ENCODE measurements around the gene CDC42SE2. TPM values are rescaled to one million over a fixed set of nuclear protein-coding genes. Genes with fewer than 3 reads are reported as not detected.

The CDC42SE2 gene
- total RNA-seq, 1 donor from 2014 or later: 24.1 TPM

DNA sequence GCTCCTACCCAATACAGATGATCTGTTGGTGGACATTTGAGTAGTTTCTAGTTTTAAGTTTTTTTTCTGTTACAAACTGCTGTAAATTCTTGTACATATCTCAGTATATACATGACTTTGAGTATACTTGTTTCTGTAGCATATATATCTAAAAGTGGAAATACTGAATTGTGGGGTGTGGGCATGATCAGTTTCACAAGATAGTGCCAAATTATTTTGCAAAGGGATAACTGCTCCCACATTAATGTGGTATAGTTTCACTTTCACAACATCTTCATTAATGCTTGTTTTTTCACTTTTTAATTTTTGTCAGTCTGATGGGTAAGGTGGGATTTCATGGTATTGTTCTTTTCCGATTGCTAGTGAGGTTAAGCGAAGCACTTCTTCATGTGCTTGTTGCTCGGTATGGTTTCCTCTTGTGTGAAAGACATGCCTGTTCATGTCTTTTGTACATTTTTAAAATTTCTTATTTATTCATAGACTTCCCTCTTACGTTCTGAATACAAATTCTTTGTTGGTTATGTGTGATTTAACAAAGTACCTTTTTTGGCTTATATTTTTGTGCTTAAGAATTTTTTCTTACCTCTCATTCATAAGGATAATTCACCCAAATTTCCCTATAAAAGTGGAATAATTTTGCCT lies 103.5 kb downstream of the CDC42SE2 start:
- Histone ChIP-seq H3K4me3 (ENCODE audit: insufficient read depth, low read depth, low read length) (no peak overlapping the region), H3K79me2 (ENCODE audit: insufficient read depth, low read length) (peaks cover 38% of the 10 kb centered on the region), H3K36me3 (ENCODE audit: insufficient read depth, low read length) (no peaks in the 10 kb centered on the region), H3K27me3 (ENCODE audit: insufficient read depth, low read length) (no peaks in the 10 kb centered on the region), H3K27ac (ENCODE audit: low read depth, low read length) (no peak overlapping the region), H2AFZ (ENCODE audit: low read depth, low read length) (no peak overlapping the region), H4K20me1 (ENCODE audit: insufficient read depth, low read length) (peaks cover 8% of the 10 kb centered on the region), H3K4me1 (ENCODE audit: insufficient read depth, low read length) (no peaks in the 10 kb centered on the region), H3K4me2 (ENCODE audit: low read length) (no peak overlapping the region), H3K9me3 (ENCODE audit: insufficient read depth, low read depth, low read length) (no peaks in the 10 kb centered on the region), H3K9ac (ENCODE audit: low read length) (no peak overlapping the region)
- Mint-ChIP-seq H3K4me3 (ENCODE audit: unreplicated experiment) (no peak overlapping the region), H3K27ac (ENCODE audit: unreplicated experiment) (peak overlapping the region; percentile 51), H3K9me3 (ENCODE audit: unreplicated experiment) (no peaks in the 10 kb centered on the region), H3K27me3 (ENCODE audit: low read depth, unreplicated experiment) (no peaks in the 10 kb centered on the region), H3K36me3 (ENCODE audit: low read depth, unreplicated experiment) (peaks cover 3% of the 10 kb centered on the region), H3K4me1 (ENCODE audit: low read depth, unreplicated experiment) (peaks cover 9% of the 10 kb centered on the region)
- no peak for TF ChIP-seq EZH2 (IDR thresholded peaks at IDR 0.05; ENCODE audit: insufficient read depth, low read length)
- TF ChIP-seq, protein P1, sequence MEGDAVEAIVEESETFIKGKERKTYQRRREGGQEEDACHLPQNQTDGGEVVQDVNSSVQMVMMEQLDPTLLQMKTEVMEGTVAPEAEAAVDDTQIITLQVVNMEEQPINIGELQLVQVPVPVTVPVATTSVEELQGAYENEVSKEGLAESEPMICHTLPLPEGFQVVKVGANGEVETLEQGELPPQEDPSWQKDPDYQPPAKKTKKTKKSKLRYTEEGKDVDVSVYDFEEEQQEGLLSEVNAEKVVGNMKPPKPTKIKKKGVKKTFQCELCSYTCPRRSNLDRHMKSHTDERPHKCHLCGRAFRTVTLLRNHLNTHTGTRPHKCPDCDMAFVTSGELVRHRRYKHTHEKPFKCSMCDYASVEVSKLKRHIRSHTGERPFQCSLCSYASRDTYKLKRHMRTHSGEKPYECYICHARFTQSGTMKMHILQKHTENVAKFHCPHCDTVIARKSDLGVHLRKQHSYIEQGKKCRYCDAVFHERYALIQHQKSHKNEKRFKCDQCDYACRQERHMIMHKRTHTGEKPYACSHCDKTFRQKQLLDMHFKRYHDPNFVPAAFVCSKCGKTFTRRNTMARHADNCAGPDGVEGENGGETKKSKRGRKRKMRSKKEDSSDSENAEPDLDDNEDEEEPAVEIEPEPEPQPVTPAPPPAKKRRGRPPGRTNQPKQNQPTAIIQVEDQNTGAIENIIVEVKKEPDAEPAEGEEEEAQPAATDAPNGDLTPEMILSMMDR (IDR thresholded peaks at IDR 0.05; ENCODE audit: insufficient read depth, low read depth, low read length): no peak
- DNase-seq (ENCODE audit: low read depth) (no peak), FAIRE-seq (no peak)

DNA sequence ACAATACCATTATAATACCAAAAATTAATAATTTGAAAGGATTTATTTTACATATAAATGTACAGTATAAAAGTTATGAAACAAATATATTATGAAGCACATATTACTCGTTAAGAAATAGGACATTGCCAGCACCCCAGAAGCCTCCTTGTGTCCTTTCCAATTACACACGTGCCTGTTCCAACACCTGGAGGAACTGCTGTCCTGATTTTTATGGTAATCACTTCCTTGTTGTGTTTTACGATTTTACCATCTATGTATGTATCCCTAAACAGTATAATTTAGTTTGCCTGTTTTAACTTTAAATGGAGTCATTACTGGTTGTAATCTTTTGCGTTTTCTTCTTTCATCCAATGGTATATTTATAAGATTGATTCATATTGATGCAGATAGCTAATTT lies 105.0 kb downstream of the CDC42SE2 start:
- Histone ChIP-seq H3K9ac (ENCODE audit: low read length) (no peak overlapping the region), H3K36me3 (ENCODE audit: insufficient read depth, low read length) (no peaks in the 10 kb centered on the region), H3K27ac (ENCODE audit: low read depth, low read length) (no peak overlapping the region), H3K79me2 (ENCODE audit: insufficient read depth, low read length) (peaks cover 36% of the 10 kb centered on the region), H3K4me1 (ENCODE audit: insufficient read depth, low read length) (no peaks in the 10 kb centered on the region), H4K20me1 (ENCODE audit: insufficient read depth, low read length) (peaks cover 13% of the 10 kb centered on the region), H2AFZ (ENCODE audit: low read depth, low read length) (no peak overlapping the region), H3K27me3 (ENCODE audit: insufficient read depth, low read length) (no peaks in the 10 kb centered on the region), H3K4me2 (ENCODE audit: low read length) (no peak overlapping the region), H3K9me3 (ENCODE audit: insufficient read depth, low read depth, low read length) (no peaks in the 10 kb centered on the region), H3K4me3 (ENCODE audit: insufficient read depth, low read depth, low read length) (no peak overlapping the region)
- H3K36me3 Mint-ChIP-seq (ENCODE audit: low read depth, unreplicated experiment): peaks cover 3% of the 10 kb centered on the region
- H3K9me3 Mint-ChIP-seq (ENCODE audit: unreplicated experiment): no peaks in the 10 kb centered on the region
- H3K27ac Mint-ChIP-seq (ENCODE audit: unreplicated experiment): no peak overlapping the region
- no peak for TF ChIP-seq EZH2 (IDR thresholded peaks at IDR 0.05; ENCODE audit: insufficient read depth, low read length)
- TF ChIP-seq, protein P1 (IDR thresholded peaks at IDR 0.05; ENCODE audit: insufficient read depth, low read depth, low read length): no peak
- FAIRE-seq (no peak), DNase-seq (ENCODE audit: low read depth) (no peak)
- no peaks in the 10 kb centered on the region for H3K27me3 Mint-ChIP-seq (ENCODE audit: low read depth, unreplicated experiment)
- H3K4me1 Mint-ChIP-seq (ENCODE audit: low read depth, unreplicated experiment): peaks cover 9% of the 10 kb centered on the region
- H3K4me3 Mint-ChIP-seq (ENCODE audit: unreplicated experiment): no peak overlapping the region

DNA sequence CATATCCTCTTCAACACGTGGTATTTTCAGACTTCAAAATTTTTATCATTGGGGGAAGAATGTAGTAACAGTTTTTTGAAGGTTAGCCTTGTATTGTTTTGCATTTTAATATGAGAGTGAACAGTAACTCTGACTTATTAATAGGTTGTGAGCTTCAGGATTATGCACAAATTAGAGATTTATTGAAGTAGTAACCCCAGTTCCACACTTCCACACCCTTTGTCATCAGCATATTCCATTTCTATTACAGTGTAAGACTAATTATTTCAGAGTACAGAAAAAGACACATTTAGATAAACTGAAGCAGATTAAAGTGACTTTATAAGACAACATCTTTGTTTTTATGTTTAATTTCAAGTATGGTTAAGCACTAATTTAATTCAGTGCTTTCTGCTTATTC lies 105.7 kb downstream of the CDC42SE2 start:
- Histone ChIP-seq H3K9me3 (ENCODE audit: insufficient read depth, low read depth, low read length) (no peaks in the 10 kb centered on the region), H3K36me3 (ENCODE audit: insufficient read depth, low read length) (no peaks in the 10 kb centered on the region), H3K27ac (ENCODE audit: low read depth, low read length) (no peak overlapping the region), H3K4me2 (ENCODE audit: low read length) (no peak overlapping the region), H3K9ac (ENCODE audit: low read length) (no peak overlapping the region), H3K4me3 (ENCODE audit: insufficient read depth, low read depth, low read length) (no peak overlapping the region), H3K4me1 (ENCODE audit: insufficient read depth, low read length) (no peaks in the 10 kb centered on the region), H2AFZ (ENCODE audit: low read depth, low read length) (no peak overlapping the region), H3K79me2 (ENCODE audit: insufficient read depth, low read length) (peaks cover 30% of the 10 kb centered on the region), H4K20me1 (ENCODE audit: insufficient read depth, low read length) (peaks cover 9% of the 10 kb centered on the region), H3K27me3 (ENCODE audit: insufficient read depth, low read length) (no peaks in the 10 kb centered on the region)
- no peak overlapping the region for H3K27ac Mint-ChIP-seq (ENCODE audit: unreplicated experiment)
- DNase-seq (ENCODE audit: low read depth) (no peak), FAIRE-seq (peak; percentile 55)
- H3K4me3 Mint-ChIP-seq (ENCODE audit: unreplicated experiment): no peak overlapping the region
- H3K4me1 Mint-ChIP-seq (ENCODE audit: low read depth, unreplicated experiment): peaks cover 9% of the 10 kb centered on the region
- H3K9me3 Mint-ChIP-seq (ENCODE audit: unreplicated experiment): no peaks in the 10 kb centered on the region
- TF ChIP-seq, protein P1 (IDR thresholded peaks at IDR 0.05; ENCODE audit: insufficient read depth, low read depth, low read length): no peak
- no peak for TF ChIP-seq EZH2 (IDR thresholded peaks at IDR 0.05; ENCODE audit: insufficient read depth, low read length)
- H3K27me3 Mint-ChIP-seq (ENCODE audit: low read depth, unreplicated experiment): no peaks in the 10 kb centered on the region
- H3K36me3 Mint-ChIP-seq (ENCODE audit: low read depth, unreplicated experiment): peaks cover 2% of the 10 kb centered on the region
